Islet precursor cell (in vitro differentiated cells): ENCODE data around the gene ADRA2B.

Source experiments
- DNase-seq: peaks from one replicate; pipeline ENCODE4 v3.0.0-alpha.2; 2018

Gene ADRA2B

GRCh38 chr2:96103187-96103601 lies 13.2 kb downstream of the ADRA2B start:
- no peak for DNase-seq

- DNase-seq = peak; percentile 40
These were observed 13.7 kb downstream of the ADRA2B start for GRCh38 chr2:96102596-96103186.

- DNase-seq = peak; percentile 44
These were observed 15.5 kb downstream of the ADRA2B start for GRCh38 chr2:96100893-96101304.

- peak; percentile 57 for DNase-seq
These were observed 16.2 kb downstream of the ADRA2B start for GRCh38 chr2:96099861-96100798.

GRCh38 chr2:96098900-96099590 lies 17.3 kb downstream of the ADRA2B start:
- peak; percentile 48 for DNase-seq

- DNase-seq = peak; percentile 27
These were observed 18.2 kb downstream of the ADRA2B start for GRCh38 chr2:96097951-96098823.

GRCh38 chr2:96097441-96097840 lies 18.9 kb downstream of the ADRA2B start:
- DNase-seq = no peak

- no peak for DNase-seq
These were observed 21.2 kb downstream of the ADRA2B start for GRCh38 chr2:96095116-96095636.

GRCh38 chr2:96093528-96093927 lies 22.8 kb downstream of the ADRA2B start:
- no peak for DNase-seq

GRCh38 chr2:96092951-96093350 lies 23.4 kb downstream of the ADRA2B start:
- DNase-seq = no peak

GRCh38 chr2:96092573-96092877 lies 23.8 kb downstream of the ADRA2B start:
- DNase-seq = no peak

- peak; percentile 56 for DNase-seq
These were observed 24.4 kb downstream of the ADRA2B start for GRCh38 chr2:96091711-96092572.

GRCh38 chr2:96091141-96091710 lies 25.1 kb downstream of the ADRA2B start:
- DNase-seq = no peak

GRCh38 chr2:96090196-96090926 lies 26.0 kb downstream of the ADRA2B start:
- DNase-seq = peak; percentile 51

- no peak for DNase-seq
These were observed 26.8 kb downstream of the ADRA2B start for GRCh38 chr2:96089356-96090195.

- DNase-seq = no peak
These were observed 27.7 kb downstream of the ADRA2B start for GRCh38 chr2:96088340-96089335.

- no peak for DNase-seq
These were observed 29.2 kb downstream of the ADRA2B start for GRCh38 chr2:96087130-96087529.
